Activated CD8-positive, alpha-beta memory T cell treated with anti-CD3 and anti-CD28 coated beads, Interleukin-2, amount 50 U/mL, for 1 hour (primary cell): Measurements from ENCODE around the gene NRL.

ENCODE experiments used
- DNase-seq: peaks from one replicate; pipeline ENCODE4 v3.0.0-alpha.2; 2020; ENCODE audit errors: extremely low read depth

NRL gene

GRCh38 chr14:24144451-24144850 is 29.7 kb upstream of the NRL start:
- DNase-seq = no peak

- DNase-seq = no peak
These were observed 28.8 kb upstream of the NRL start for GRCh38 chr14:24143511-24143910.

- peak; percentile 99 for DNase-seq
These were observed 26.5 kb upstream of the NRL start, which contains the start of gene EMC9 for GRCh38 chr14:24141097-24141880. Gene EMC9, minus strand, starts transcription at chr14:24141591. Its CDS starts 287 bp downstream, at chr14:24141304.

GRCh38 chr14:24139272-24139934 is 24.7 kb upstream of the NRL start:
- no peak for DNase-seq

- no peak for DNase-seq
These were observed 23.9 kb upstream of the NRL start for GRCh38 chr14:24138396-24139271.

- DNase-seq = no peak
These were observed 23.0 kb upstream of the NRL start for GRCh38 chr14:24137529-24138395.

- no peak for DNase-seq
These were observed 22.2 kb upstream of the NRL start for GRCh38 chr14:24136684-24137528.

GRCh38 chr14:24135834-24136683 is 21.3 kb upstream of the NRL start, which contains the start of gene PSME1:
Gene PSME1, plus strand, starts transcription at chr14:24136194. Its CDS starts 69 bp downstream, at chr14:24136263.
- DNase-seq = peak; percentile 68

GRCh38 chr14:24135584-24135833 is 20.8 kb upstream of the NRL start:
- no peak for DNase-seq

- DNase-seq = no peak
These were observed 19.0 kb upstream of the NRL start for GRCh38 chr14:24133735-24134134.

GRCh38 chr14:24132976-24133375 is 18.2 kb upstream of the NRL start:
- DNase-seq = no peak

GRCh38 chr14:24132061-24132685 is 17.4 kb upstream of the NRL start:
- DNase-seq = no peak

- DNase-seq = no peak
These were observed 16.8 kb upstream of the NRL start for GRCh38 chr14:24131549-24131966.

- DNase-seq = no peak
These were observed 16.2 kb upstream of the NRL start for GRCh38 chr14:24130717-24131548.

- no peak for DNase-seq
These were observed 15.6 kb upstream of the NRL start, which contains the start of gene FITM1 for GRCh38 chr14:24130380-24130716. Gene FITM1, plus strand, starts transcription at chr14:24130659. Its CDS starts 905 bp downstream, at chr14:24131564.

- no peak for DNase-seq
These were observed 14.8 kb upstream of the NRL start for GRCh38 chr14:24129410-24129998.

- no peak for DNase-seq
These were observed 12.9 kb upstream of the NRL start for GRCh38 chr14:24127673-24128072.

GRCh38 chr14:24126939-24127338 is 12.2 kb upstream of the NRL start:
- no peak for DNase-seq
